Measurements from ENCODE around the gene NHSL2. TPM values are rescaled to one million over a fixed set of nuclear protein-coding genes. Genes with fewer than 3 reads are reported as not detected.

The NHSL2 gene
- total RNA-seq, 1 donor from 2014 or later, result 58.1 TPM

DNA sequence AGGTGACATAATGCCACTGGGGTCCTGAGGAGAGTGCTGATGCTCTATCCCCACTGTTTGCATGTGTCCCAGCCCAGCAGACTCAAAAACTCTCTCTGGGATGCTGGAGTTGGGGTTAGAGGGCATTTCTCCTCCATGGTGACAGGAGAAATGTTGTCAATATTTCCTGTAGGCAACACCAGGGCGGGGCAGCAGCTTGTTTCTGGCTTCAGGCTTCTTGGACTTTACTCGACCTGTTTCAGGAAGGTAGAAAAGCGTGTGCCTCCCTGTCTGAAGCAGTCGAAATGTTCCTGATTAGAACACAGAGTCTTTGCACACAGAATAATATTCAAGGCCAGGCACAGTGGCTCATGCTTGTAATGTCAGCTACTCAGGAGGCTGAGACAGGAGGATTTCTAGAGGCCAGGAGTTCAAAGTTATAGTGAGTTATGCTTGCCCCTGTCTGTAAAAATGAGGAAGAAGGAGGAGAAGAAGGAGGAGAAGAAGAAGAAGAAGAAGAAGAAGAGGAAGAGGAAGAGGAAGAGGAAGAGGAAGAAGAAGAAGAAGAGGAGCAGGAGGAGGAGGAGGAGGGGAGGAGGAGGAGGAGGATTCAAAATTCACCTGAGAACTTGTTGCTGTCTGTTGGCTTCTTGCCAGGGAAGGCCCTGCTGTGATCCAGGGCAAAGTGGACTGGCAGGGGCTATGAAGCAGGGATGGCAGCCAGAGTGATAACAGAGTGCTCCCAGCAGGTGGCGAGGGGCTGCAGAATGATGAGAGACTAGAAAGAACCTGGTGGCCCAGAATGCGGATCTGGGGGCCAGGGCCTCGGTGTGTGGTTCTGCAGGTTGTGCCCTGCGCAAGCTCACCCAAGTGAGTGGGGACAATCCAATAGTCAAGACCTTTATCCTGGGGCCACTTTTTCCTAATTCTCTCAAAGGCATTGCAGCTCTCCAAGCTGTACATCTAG, 138.1 kb downstream of the NHSL2 start:
- peak overlapping the region in 1 of 2 donors; percentile 41 for H3K27ac ChIP-seq
- DNase-seq (ENCODE audit: low spot score in 2 of 2), result peak in 1 of 2 donors; percentile 63
- H3K4me1 ChIP-seq, result peaks cover 7 to 8% of the 10 kb centered on the region in 2 donors
- no peaks in the 10 kb centered on the region for H3K36me3 ChIP-seq
- TF ChIP-seq CTCF (IDR thresholded peaks at IDR 0.05), result no peak
- no peaks in the 10 kb centered on the region for H3K27me3 ChIP-seq
- intact Hi-C loops (cut with DNase I), result no loop called here
- H3K9me3 ChIP-seq, result no peaks in the 10 kb centered on the region
- no peak overlapping the region for H3K4me3 ChIP-seq

- no peak for TF ChIP-seq CTCF (IDR thresholded peaks at IDR 0.05)
- Histone ChIP-seq H3K9me3 (no peaks in the 10 kb centered on the region), H3K27me3 (no peaks in the 10 kb centered on the region), H3K36me3 (no peaks in the 10 kb centered on the region), H3K4me1 (peaks cover 5 to 7% of the 10 kb centered on the region in 2 donors), H3K27ac (peak overlapping the region in 1 of 2 donors; percentile 39), H3K4me3 (no peak overlapping the region)
- intact Hi-C loops (cut with DNase I), result no loop called here
- no peak for DNase-seq (ENCODE audit: low spot score in 2 of 2)
Observed at GRCh38 chrX:72050011-72050410, 139.4 kb downstream of the NHSL2 start.

DNA sequence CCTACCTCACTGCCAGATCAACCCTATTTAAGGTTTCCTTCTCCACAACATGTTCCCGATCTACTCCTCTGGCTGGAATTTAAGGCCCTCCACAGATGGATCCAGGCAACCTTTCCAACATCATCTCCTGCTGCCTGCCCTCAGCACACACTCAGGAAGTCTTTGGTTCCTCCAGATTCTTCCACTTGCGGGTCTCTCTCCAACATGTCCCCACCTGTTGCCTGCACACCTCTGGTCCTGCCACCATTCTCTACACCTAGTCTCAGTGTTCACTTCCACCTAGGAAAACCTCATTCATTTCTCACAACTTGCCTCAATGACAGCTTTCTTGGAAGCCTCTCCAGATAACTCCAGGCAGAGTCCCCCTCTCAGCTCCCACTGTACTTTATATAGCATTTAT, 140.9 kb downstream of the NHSL2 start:
- intact Hi-C loops (cut with DNase I), result no loop called here
- Histone ChIP-seq H3K27me3 (no peaks in the 10 kb centered on the region), H3K4me1 (no peaks in the 10 kb centered on the region), H3K9me3 (no peaks in the 10 kb centered on the region), H3K4me3 (no peak overlapping the region), H3K36me3 (no peaks in the 10 kb centered on the region), H3K27ac (no peak overlapping the region)
- TF ChIP-seq CTCF (IDR thresholded peaks at IDR 0.05), result no peak
- no peak for DNase-seq (ENCODE audit: low spot score in 2 of 2)

GRCh38 chrX:72052415-72053090, 141.9 kb downstream of the NHSL2 start:
- H3K27ac ChIP-seq, result no peak overlapping the region
- DNase-seq (ENCODE audit: low spot score in 2 of 2), result peak in 1 of 2 donors; percentile 50

DNA sequence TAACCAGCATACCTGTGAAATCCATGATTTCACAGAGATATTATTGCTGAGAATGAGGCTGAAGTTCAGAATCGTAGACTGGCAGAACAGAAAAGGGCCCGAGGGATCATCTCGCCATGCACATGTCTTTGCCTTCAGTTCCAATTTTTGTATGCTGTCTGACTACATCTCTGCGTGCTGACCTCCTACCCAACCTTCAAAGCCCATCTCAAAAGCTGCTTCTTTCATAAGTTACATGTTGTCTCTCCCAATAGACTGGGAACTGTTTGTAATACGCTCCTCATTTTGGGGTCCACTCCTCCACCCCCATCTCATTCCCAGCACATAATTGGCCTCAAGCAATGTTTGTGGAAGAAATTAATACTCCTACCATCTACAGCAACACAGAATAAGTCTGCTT, 142.9 kb downstream of the NHSL2 start:
- H3K27me3 ChIP-seq, result no peaks in the 10 kb centered on the region
- no peak overlapping the region for H3K4me3 ChIP-seq
- H3K36me3 ChIP-seq, result no peaks in the 10 kb centered on the region
- no peaks in the 10 kb centered on the region for H3K9me3 ChIP-seq
- no peak for DNase-seq (ENCODE audit: low spot score in 2 of 2)
- no peak overlapping the region for H3K27ac ChIP-seq
- TF ChIP-seq CTCF (IDR thresholded peaks at IDR 0.05), result no peak
- intact Hi-C loops (cut with DNase I), result no loop called here
- H3K4me1 ChIP-seq, result no peaks in the 10 kb centered on the region

More at GRCh38 chrX:72052415-72053090, 141.9 kb downstream of the NHSL2 start:
- no peak for TF ChIP-seq CTCF (IDR thresholded peaks at IDR 0.05)
- Histone ChIP-seq H3K4me1 (no peaks in the 10 kb centered on the region), H3K27me3 (no peaks in the 10 kb centered on the region), H3K9me3 (no peaks in the 10 kb centered on the region), H3K36me3 (no peaks in the 10 kb centered on the region), H3K4me3 (no peak overlapping the region)
- intact Hi-C loops (cut with DNase I), result no loop called here
